GM12878 (cell line): ENCODE data around the gene RCN2. TPM values are rescaled to one million over a fixed set of nuclear protein-coding genes. Genes with fewer than 3 reads are reported as not detected.

Experiments used
- ATAC-seq: fragments of 200-7000 bp; cut with Tn5 transposase; 3 replicates; pipeline ENCODE4 v1.9.1; 2020; ENCODE audit warnings: mild to moderate bottlenecking, moderate library complexity
- BruUV-seq: library from RNA; stranded (reverse); fragments of 400-500 nt; replicated peaks from 2 replicates; lab custom pipeline; 2021; lab: Mats Ljungman, UMichigan
- CTCF ChIA-PET: fragments of 300-600 bp; sonication (Branson Sonifier 250); formaldehyde crosslinking; extraction: SDS; loops from one replicate; lab custom pipeline; 2021; ENCODE audit warnings: inconsistent platforms; lab: Yijun Ruan, JAX
- POLR2A ChIA-PET: fragments of 350-600 bp; formaldehyde crosslinking; extraction: SDS; loops from one replicate; lab custom pipeline; 2021; ENCODE audit warnings: inconsistent platforms; lab: Charles Lee
- RAD21 ChIA-PET: fragments of 300-600 bp; sonication (Branson Sonifier 250); formaldehyde crosslinking; loops from one replicate; lab custom pipeline; 2023; ENCODE audit warnings: antibody characterized with exemption; ENCODE audit not compliant: unreplicated experiment; lab: Charles Lee
- SMC1A ChIA-PET: fragments of 300-600 bp; sonication (Branson Sonifier 250); formaldehyde crosslinking; loops from one replicate; lab custom pipeline; 2023; ENCODE audit not compliant: unreplicated experiment, uncharacterized antibody; lab: Charles Lee
- DNase-seq: peaks from one replicate; pipeline ENCODE4 v3.0.0-alpha.2; 2011; ENCODE audit warnings: low read depth, low spot score
- FAIRE-seq: peaks from 3 replicates; lab custom pipeline; 2011; peaks lifted over from hg19 to GRCh38; lab: Jason Lieb, UNC
- H2AFZ ChIP-seq: 2 replicates; pipeline ENCODE4 v1.6.0; 2011; ENCODE audit warnings: low read depth, low read length, control low read depth; ENCODE audit not compliant: control insufficient read depth
- H3K27ac ChIP-seq: 2 replicates; pipeline ENCODE4 v1.5.1; 2011; ENCODE audit warnings: control low read depth; ENCODE audit not compliant: control insufficient read depth, insufficient read depth
- H3K27me3 ChIP-seq, 2 experiments: replicated peaks in 1 of 2; 2 replicates each; pipeline versions ENCODE4 v1.6.0 to v1.6.1; 2011; ENCODE audit warnings: low read length in 1 of 2; ENCODE audit not compliant: control insufficient read depth in 2 of 2, insufficient read depth in 2 of 2
- H3K36me3 ChIP-seq, 2 experiments: 2 replicates each; pipeline ENCODE4 v1.5.1; 2011; ENCODE audit warnings: low read length in 1 of 2; ENCODE audit not compliant: control insufficient read depth in 2 of 2, insufficient read depth in 2 of 2
- H3K4me1 ChIP-seq: 2 replicates; pipeline ENCODE4 v1.6.1; 2011; ENCODE audit warnings: mild to moderate bottlenecking, low read length, moderate library complexity, mixed read lengths; ENCODE audit not compliant: control insufficient read depth, insufficient read depth
- H3K4me2 ChIP-seq: 2 replicates; pipeline ENCODE4 v1.6.0; 2011; ENCODE audit warnings: control low read depth; ENCODE audit not compliant: control insufficient read depth, insufficient read depth
- H3K4me3 ChIP-seq: fragments of 200-600 bp; sonication (generic); 2 replicates; pipeline ENCODE4 v1.5.1; 2016
- H3K79me2 ChIP-seq: 2 replicates; pipeline ENCODE4 v1.6.0; 2011; ENCODE audit warnings: low read length; ENCODE audit not compliant: control insufficient read depth, insufficient read depth
- H3K9ac ChIP-seq: 2 replicates; pipeline ENCODE4 v1.8.0; 2011; ENCODE audit warnings: low read length, control low read depth, mixed read lengths; ENCODE audit not compliant: control insufficient read depth, insufficient read depth
- H3K9me3 ChIP-seq: replicated peaks from 3 replicates; pipeline ENCODE4 v1.5.1; 2011; ENCODE audit warnings: mild to moderate bottlenecking, low read length; ENCODE audit not compliant: control insufficient read depth, insufficient read depth
- H4K20me1 ChIP-seq: 2 replicates; pipeline ENCODE4 v1.6.0; 2011; ENCODE audit not compliant: control insufficient read depth, insufficient read depth
- ATF2 ChIP-seq: IDR thresholded peaks from 2 replicates; pipeline ENCODE4 v1.6.1; 2012; ENCODE audit warnings: low read length, inconsistent platforms
- CEBPZ ChIP-seq: fragments of 150-350 bp; IDR thresholded peaks from 2 replicates; pipeline ENCODE4 v1.6.1; 2016; ENCODE audit warnings: low read depth, low read length
- ESRRA ChIP-seq: IDR thresholded peaks from 2 replicates; pipeline ENCODE4 v1.6.1; 2012; ENCODE audit warnings: mild to moderate bottlenecking, low read length, improper control_type of control experiment
- MYB ChIP-seq: fragments of 150-350 bp; IDR thresholded peaks from 2 replicates; pipeline ENCODE4 v1.6.1; 2014; ENCODE audit warnings: mild to moderate bottlenecking, low read depth, low read length, borderline replicate concordance
- RCOR1 ChIP-seq: conservative IDR thresholded peaks from 2 replicates; pipeline ENCODE4 v1.6.1; 2012; ENCODE audit warnings: low read depth, low read length, improper control_type of control experiment
- RFX5 ChIP-seq: IDR thresholded peaks from 2 replicates; pipeline ENCODE4 v1.6.1; 2011; ENCODE audit warnings: low read depth, low read length, improper control_type of control experiment
- STAT1 ChIP-seq: fragments of 450-650 bp; conservative IDR thresholded peaks from 2 replicates; pipeline ENCODE4 v1.6.1; 2014; ENCODE audit warnings: antibody characterized with exemption, mild to moderate bottlenecking
- ZBTB11 ChIP-seq: fragments of 450-650 bp; formaldehyde crosslinking; IDR thresholded peaks from 2 replicates; pipeline ENCODE4 v1.5.0; 2022; ENCODE audit warnings: mild to moderate bottlenecking, missing genetic modification characterization
- ZNF217 ChIP-seq: fragments of 450-650 bp; IDR thresholded peaks from 2 replicates; pipeline ENCODE4 v1.6.1; 2017; ENCODE audit warnings: antibody characterized with exemption, mild to moderate bottlenecking
- WGBS: methylation state at CpG from one replicate; pipeline ENCODE4 v1.1.6; 2016; ENCODE audit warnings: low lambda C conversion rate; ENCODE audit not compliant: insufficient replicate concordance, insufficient coverage; ENCODE audit errors: missing lambda C conversion rate; 5-methylcytosine and 5-hydroxymethylcytosine counted together
- in situ Hi-C: fragments of 300-500 bp; cut with MboI; formaldehyde crosslinking; loops from 9 replicates; pipeline ENCODE4 v1.14.3; 2018; ENCODE audit warnings: mixed read lengths
- intact Hi-C: fragments of 100-400 bp; cut with micrococcal nuclease; formaldehyde crosslinking; loops from one replicate; pipeline ENCODE4 v1.14.2; 2022; ENCODE audit not compliant: unreplicated experiment
- polyA plus RNA-seq, 11 experiments: library from polyadenylated mRNA; depleted of rRNA in 4 of 11; unstranded in 6 of 11; stranded (reverse) in 5 of 11; fragments of >200 nt; fragmentation: Nextera tagmentation in 4 of 11; fragmentation: Illumina TruSeq in 1 of 11; extraction: Ambion mirVana in 4 of 11; extraction: Trizol in 1 of 11; gene quantifications; 1 replicate in 1 of 11; 2 replicates in 10 of 11; pipeline versions ENCODE4 v1.2.1 to v1.2.3, GENCODE V29; 2011 to 2016; ENCODE audit warnings: inconsistent platforms in 2 of 11, missing spikeins in 2 of 11, low read depth in 1 of 11
- total RNA-seq, 4 experiments: library from RNA; depleted of rRNA in 3 of 4; stranded (reverse); fragments of >200 nt in 3 of 4; fragmentation: Illumina TruSeq in 1 of 4; extraction: Trizol in 1 of 4; gene quantifications; 2 replicates each; pipeline versions ENCODE4 v1.2.1 to v1.2.3, GENCODE V29; 2013 to 2021

The RCN2 gene
- total and polyA plus RNA-seq, 10 of the 15 experiments (the other 5 are each of a cell fraction or from before 2014, with no cell fraction given) = 4.9 to 41.0 (median 12.9) TPM

- ChIA-PET RAD21 (no interaction called here), SMC1A (interaction anchor here (14.1 kb wide), 1 partner anchor 58 kb away, joined by 375 read pairs; no protein-coding TSS in a partner anchor), CTCF (no interaction called here), POLR2A (no interaction called here)
- Histone ChIP-seq H3K27ac (no peak overlapping the region), H3K4me1 (no peaks in the 10 kb centered on the region), H3K27me3 (peaks cover 0 to 1% of the 10 kb centered on the region in 2 experiments; a peak in 1 of 4 replicates), H4K20me1 (no peaks in the 10 kb centered on the region), H2AFZ (no peak overlapping the region), H3K4me3 (no peak overlapping the region), H3K36me3 (no peaks in the 10 kb centered on the region), H3K9ac (no peak overlapping the region), H3K9me3 (no peaks in the 10 kb centered on the region), H3K79me2 (no peaks in the 10 kb centered on the region), H3K4me2 (no peak overlapping the region)
- DNase-seq = no peak
- no TSS peak for BruUV-seq
- in situ Hi-C loops (no loop called here), intact Hi-C loops (no loop called here)
- WGBS = 0% methylated on average over 4 of the region's 4 CpGs
- no peak for FAIRE-seq
- ATAC-seq = no peak
- TF ChIP-seq ESRRA (no peak), MYB (no peak), STAT1 (no peak), CEBPZ (no peak), ATF2 (no peak), ZBTB11 (CRISPR knock-in tag) (no peak), ZNF217 (no peak), RFX5 (no peak), RCOR1 (no peak)
These were observed 35.5 kb downstream of the RCN2 start for GRCh38 chr15:76967067-76967466.
